ENCODE measurements around the gene EDARADD. TPM values are rescaled to one million over a fixed set of nuclear protein-coding genes. Genes with fewer than 3 reads are reported as not detected.

Gene EDARADD
- total RNA-seq, 4 donors from 2014 or later = 4.6 to 9.6 (median 5.5) TPM

DNA sequence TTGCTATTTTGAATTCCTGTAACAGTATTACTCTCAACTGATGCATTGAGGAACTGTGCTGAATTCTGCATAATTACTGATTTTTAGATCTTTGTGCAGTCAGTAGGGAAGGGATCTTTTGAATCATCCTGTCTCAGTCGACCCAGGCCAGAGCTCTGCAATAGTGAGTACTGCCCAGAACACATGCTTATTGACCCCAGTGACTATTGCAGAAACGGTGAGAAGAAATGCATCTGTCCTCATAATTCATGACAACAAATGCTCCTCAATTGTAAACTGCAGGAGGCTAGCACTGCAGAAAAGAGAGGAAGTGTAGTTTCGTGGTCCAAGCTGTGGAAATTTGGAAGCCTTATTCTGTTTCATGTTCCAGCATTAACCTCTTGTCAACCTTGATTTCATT is 19.6 kb downstream of the EDARADD start:
- no peak for DNase-seq
- TF ChIP-seq POLR2A (IDR thresholded peaks at IDR 0.05) = no peak
- no peak for TF ChIP-seq CTCF (IDR thresholded peaks at IDR 0.05)
- Histone ChIP-seq H3K9me3 (no peaks in the 10 kb centered on the region), H3K36me3 (peaks cover 0 to 18% (median 0%) of the 10 kb centered on the region in 3 donors), H3K4me3 (no peak overlapping the region), H3K4me1 (no peaks in the 10 kb centered on the region), H3K27ac (no peak overlapping the region), H3K27me3 (no peaks in the 10 kb centered on the region)
- intact Hi-C loops (cut with DNase I) = no loop called here
- WGBS, 2 donors = 24 to 46% methylated on average over 3 of the region's 3 CpGs

DNA sequence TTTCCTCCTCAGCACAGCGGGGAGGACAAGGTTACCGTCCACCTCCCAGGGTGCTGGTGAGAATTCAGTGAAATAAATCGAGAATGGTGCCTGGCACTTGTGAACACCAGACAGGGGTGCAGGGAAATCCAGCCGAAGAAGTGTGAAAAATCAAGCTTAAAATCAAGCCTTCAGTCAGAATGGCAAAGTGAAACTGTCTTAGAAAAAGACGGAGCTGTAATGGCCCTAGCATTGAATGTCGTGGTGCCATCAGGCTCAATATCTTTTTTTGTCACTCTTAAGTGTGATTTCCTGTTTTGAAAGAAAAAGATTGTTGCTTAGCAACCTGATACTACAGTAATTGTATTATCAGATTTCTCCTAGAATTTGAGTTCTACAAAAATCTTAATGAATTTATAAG is 22.1 kb downstream of the EDARADD start:
- TF ChIP-seq CTCF (IDR thresholded peaks at IDR 0.05) = no peak
- TF ChIP-seq POLR2A (IDR thresholded peaks at IDR 0.05) = no peak
- Histone ChIP-seq H3K27me3 (no peaks in the 10 kb centered on the region), H3K4me1 (peaks cover 0 to 8% (median 0%) of the 10 kb centered on the region in 3 donors), H3K27ac (peak overlapping the region in 1 of 4 donors; percentile 14), H3K36me3 (peaks cover 0 to 14% (median 0%) of the 10 kb centered on the region in 3 donors), H3K9me3 (no peaks in the 10 kb centered on the region), H3K4me3 (no peak overlapping the region)
- 58 to 75% methylated on average over 4 to 6 of the region's 6 CpGs for WGBS, 2 donors
- intact Hi-C loops (cut with DNase I) = no loop called here
- DNase-seq = no peak

DNA sequence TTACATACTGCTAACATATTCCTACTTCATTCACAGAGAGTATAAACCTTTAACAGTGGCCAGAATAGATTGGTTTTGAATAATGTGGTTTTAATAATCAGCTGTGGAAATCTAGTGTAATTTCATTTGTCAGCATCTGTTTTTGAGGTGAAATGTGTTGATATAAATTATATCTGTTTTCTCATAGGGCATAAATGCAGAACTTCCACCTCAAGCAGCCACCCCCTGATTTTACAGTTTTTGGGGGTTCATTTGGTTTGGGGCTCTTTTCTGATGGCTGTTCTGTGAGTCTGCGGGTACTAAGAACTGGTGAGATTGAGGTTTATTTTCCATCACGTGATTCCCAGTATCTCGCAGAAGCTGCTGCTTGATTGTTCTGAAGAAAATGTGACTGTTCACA is 23.2 kb downstream of the EDARADD start:
- intact Hi-C loops (cut with DNase I) = no loop called here
- TF ChIP-seq CTCF (IDR thresholded peaks at IDR 0.05) (no peak), POLR2A (IDR thresholded peaks at IDR 0.05) (no peak)
- Histone ChIP-seq H3K36me3 (peaks cover 0 to 9% (median 0%) of the 10 kb centered on the region in 3 donors), H3K4me1 (peaks cover 0 to 8% (median 0%) of the 10 kb centered on the region in 3 donors), H3K27ac (no peak overlapping the region), H3K4me3 (no peak overlapping the region), H3K9me3 (no peaks in the 10 kb centered on the region), H3K27me3 (no peaks in the 10 kb centered on the region)
- no peak for DNase-seq
- 76 to 95% methylated on average over 3 of the region's 3 CpGs for WGBS, 2 donors

DNA sequence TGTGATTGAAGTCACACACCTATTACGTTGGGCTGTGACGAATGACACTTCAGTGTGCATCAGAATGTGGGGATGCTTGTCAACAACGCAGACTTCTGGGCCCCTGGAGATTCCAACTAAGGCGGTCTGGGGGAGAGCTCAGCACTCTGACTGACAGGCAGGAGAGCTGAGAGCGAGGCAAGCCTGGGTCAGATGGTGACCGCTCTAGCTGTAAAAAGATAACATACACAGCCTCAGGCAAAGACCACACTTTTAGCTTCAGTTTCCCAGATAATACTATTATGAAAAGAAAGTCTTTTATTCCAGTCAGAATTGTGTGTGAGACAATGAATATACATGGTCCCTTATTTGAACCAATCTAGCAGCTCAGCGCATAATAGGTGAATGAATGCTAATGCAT is 25.4 kb downstream of the EDARADD start:
- H3K4me1 ChIP-seq = peaks cover 0 to 8% (median 0%) of the 10 kb centered on the region in 3 donors
- no peak overlapping the region for H3K4me3 ChIP-seq
- no peaks in the 10 kb centered on the region for H3K9me3 ChIP-seq
- no peak overlapping the region for H3K27ac ChIP-seq
- DNase-seq = no peak
- WGBS, 2 donors = 91 to 94% methylated on average over 6 to 7 of the region's 7 CpGs
- TF ChIP-seq CTCF (IDR thresholded peaks at IDR 0.05) = no peak
- TF ChIP-seq POLR2A (IDR thresholded peaks at IDR 0.05) = no peak
- H3K36me3 ChIP-seq = peaks cover 0 to 9% (median 0%) of the 10 kb centered on the region in 3 donors
- no peaks in the 10 kb centered on the region for H3K27me3 ChIP-seq
- intact Hi-C loops (cut with DNase I) = no loop called here

GRCh38 chr1:236421022-236421421 is 26.9 kb downstream of the EDARADD start:
- Histone ChIP-seq H3K9me3 (no peaks in the 10 kb centered on the region), H3K4me1 (peaks cover 0 to 8% (median 0%) of the 10 kb centered on the region in 3 donors), H3K27me3 (no peaks in the 10 kb centered on the region), H3K36me3 (peaks cover 0 to 3% (median 0%) of the 10 kb centered on the region in 3 donors), H3K4me3 (no peak overlapping the region), H3K27ac (no peak overlapping the region)
- DNase-seq = no peak
- WGBS, 2 donors = 71 to 91% methylated on average over 2 to 4 of the region's 4 CpGs
- intact Hi-C loops (cut with DNase I) = no loop called here
- TF ChIP-seq POLR2A (IDR thresholded peaks at IDR 0.05) = no peak
- no peak for TF ChIP-seq CTCF (IDR thresholded peaks at IDR 0.05)
